PC-9 (cell line): ENCODE measurements around the gene HTATSF1.

ENCODE experiments used
- CTCF ChIP-seq: fragments of 200-600 bp; sonication (generic); conservative IDR thresholded peaks from 2 replicates; pipeline ENCODE4 v1.6.1; 2017; ENCODE audit warnings: mixed run types, antibody characterized with exemption, mild to moderate bottlenecking, moderate library complexity
- EZH2 ChIP-seq: fragments of 200-600 bp; sonication (generic); IDR thresholded peaks from 2 replicates; pipeline ENCODE4 v1.8.0; 2017; ENCODE audit warnings: antibody characterized with exemption, low read depth

- no peak for TF ChIP-seq CTCF
- no peak for TF ChIP-seq EZH2
Measured at GRCh38 chrX:136519069-136519468, 21.7 kb downstream of the HTATSF1 start.
